Measurements from ENCODE around the gene MTMR4. TPM values are rescaled to one million over a fixed set of nuclear protein-coding genes. Genes with fewer than 3 reads are reported as not detected.
A peak's percentile ranks its signal among the peaks of the same experiment; 100 is the strongest.

MTMR4 gene
- total and polyA plus RNA-seq, 2 experiments from 2014 or later, result 11.1 to 42.2 TPM

DNA sequence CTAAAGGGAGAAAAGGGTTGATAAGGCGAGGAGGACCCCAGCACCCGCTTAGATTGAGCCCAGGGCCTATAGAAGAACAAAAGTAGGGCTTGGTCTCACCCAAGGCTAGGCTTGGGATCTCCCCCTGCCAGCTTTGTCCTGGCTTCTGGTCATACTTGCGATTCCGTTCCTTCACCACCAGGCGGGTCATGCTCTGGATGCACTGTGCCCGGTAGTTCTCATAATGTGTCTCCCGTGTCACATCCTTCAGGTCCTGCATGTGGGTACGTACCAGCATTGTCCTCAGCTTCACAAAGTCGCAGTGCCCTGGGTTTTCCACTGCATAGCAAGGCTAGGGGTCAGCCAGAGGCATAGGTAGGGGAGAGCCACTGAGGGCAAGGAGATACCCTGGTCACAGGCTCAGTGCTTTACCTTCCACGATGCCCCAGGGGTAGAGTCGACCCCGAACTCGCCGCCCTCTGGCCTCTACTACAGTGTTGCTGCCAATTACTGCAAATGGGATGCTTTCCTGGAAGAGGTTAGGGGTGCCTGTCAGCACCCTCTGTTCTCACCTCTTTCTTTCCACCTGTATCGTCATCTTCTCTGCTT, 6.5 kb upstream of the MTMR4 start:
- H3K4me1 ChIP-seq (ENCODE audit: insufficient read depth), result peaks cover 11% of the 10 kb centered on the region
- peaks cover 4% of the 10 kb centered on the region; the same call in 1 of the 2 replicates for H3K36me3 ChIP-seq (ENCODE audit: insufficient read depth)
- TF ChIP-seq ETS1 (IDR thresholded peaks at IDR 0.05), result no peak
- TF ChIP-seq, protein P1, sequence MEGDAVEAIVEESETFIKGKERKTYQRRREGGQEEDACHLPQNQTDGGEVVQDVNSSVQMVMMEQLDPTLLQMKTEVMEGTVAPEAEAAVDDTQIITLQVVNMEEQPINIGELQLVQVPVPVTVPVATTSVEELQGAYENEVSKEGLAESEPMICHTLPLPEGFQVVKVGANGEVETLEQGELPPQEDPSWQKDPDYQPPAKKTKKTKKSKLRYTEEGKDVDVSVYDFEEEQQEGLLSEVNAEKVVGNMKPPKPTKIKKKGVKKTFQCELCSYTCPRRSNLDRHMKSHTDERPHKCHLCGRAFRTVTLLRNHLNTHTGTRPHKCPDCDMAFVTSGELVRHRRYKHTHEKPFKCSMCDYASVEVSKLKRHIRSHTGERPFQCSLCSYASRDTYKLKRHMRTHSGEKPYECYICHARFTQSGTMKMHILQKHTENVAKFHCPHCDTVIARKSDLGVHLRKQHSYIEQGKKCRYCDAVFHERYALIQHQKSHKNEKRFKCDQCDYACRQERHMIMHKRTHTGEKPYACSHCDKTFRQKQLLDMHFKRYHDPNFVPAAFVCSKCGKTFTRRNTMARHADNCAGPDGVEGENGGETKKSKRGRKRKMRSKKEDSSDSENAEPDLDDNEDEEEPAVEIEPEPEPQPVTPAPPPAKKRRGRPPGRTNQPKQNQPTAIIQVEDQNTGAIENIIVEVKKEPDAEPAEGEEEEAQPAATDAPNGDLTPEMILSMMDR (conservative IDR thresholded peaks at IDR 0.05; ENCODE audit: low read depth in 2 of 2), result peak; percentile 58 to 72
- no peak overlapping the region for H3K4me3 Mint-ChIP-seq
- no peak overlapping the region for H3K4me2 ChIP-seq
- no peaks in the 10 kb centered on the region for H3K27me3 ChIP-seq (ENCODE audit: insufficient read depth)
- no peaks in the 10 kb centered on the region for H4K20me1 ChIP-seq (replicated peaks; ENCODE audit: insufficient read depth)
- peaks cover 25% of the 10 kb centered on the region for H3K4me1 Mint-ChIP-seq
- H3K9me2 ChIP-seq (ENCODE audit: insufficient read depth), result 0 out of 2 replicates have a peak, but pooled peaks cover 4% of the 10 kb centered on the region
- peaks cover 19% of the 10 kb centered on the region for H3K27me3 Mint-ChIP-seq (ENCODE audit: insufficient read depth, low read depth, poor library complexity)
- H3K4me3 ChIP-seq, result no peak overlapping the region
- H3K79me2 ChIP-seq (replicated peaks; ENCODE audit: insufficient read depth), result peaks cover 12% of the 10 kb centered on the region; the same call in 1 of the 2 replicates
- no peaks in the 10 kb centered on the region; the same call in 2 of the 3 replicates for H3K36me3 Mint-ChIP-seq (ENCODE audit: low read depth)
- H3K9me3 Mint-ChIP-seq, result no peaks in the 10 kb centered on the region
- peak; percentile 7 for ATAC-seq
- H3F3A ChIP-seq (replicated peaks; ENCODE audit: low read depth), result peaks cover 8% of the 10 kb centered on the region; the same call in 1 of the 2 replicates
- H3K27ac ChIP-seq (ENCODE audit: low read depth), result no peak overlapping the region
- no peak overlapping the region for H2AFZ ChIP-seq
- peak; percentile 83 for DNase-seq (ENCODE audit: low spot score)
- H3K27ac Mint-ChIP-seq, result no peak overlapping the region

DNA sequence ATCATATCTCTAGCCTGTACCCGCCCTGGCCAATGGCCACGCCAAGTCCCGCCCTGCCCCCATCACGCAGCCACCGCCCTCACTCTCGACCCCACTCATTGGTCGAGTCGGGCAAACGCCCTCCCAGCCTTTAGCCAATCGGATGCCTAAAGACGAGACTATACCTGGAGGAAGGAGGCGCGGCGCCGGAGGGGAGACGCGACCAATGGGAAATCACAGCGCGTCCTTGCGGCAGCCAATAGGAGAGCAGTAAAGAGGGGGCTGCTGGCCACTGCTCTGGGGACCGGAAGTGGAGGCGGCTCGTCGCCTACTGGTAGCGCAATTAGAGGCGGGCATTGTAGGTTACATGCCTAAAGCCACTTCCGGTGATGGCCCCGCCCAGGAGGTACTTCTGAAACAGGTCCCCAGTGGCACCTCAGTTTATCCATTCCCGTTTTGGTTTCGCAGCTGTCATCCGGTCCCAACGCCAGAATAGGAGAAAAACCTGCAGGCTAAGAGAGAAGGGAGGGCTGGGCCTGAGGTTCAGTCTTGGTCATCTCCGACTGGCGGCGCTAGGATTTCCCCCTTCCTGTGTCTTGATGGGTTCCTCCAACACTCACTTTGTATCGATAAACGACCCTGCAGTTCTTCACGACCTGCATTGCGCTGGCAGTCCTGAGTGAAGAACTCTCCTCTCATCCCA, 3.6 kb upstream of the MTMR4 start:
- no peaks in the 10 kb centered on the region; the same call in 2 of the 3 replicates for H3K9me3 Mint-ChIP-seq
- H3K4me3 Mint-ChIP-seq, result peak overlapping the region; percentile 93
- DNase-seq (ENCODE audit: low spot score) (peak; percentile 100), ATAC-seq (peak; percentile 78)
- H3K27ac ChIP-seq (ENCODE audit: low read depth), result peak overlapping the region; percentile 86
- peaks cover 24% of the 10 kb centered on the region for H3K4me1 ChIP-seq (ENCODE audit: insufficient read depth)
- H3K4me1 Mint-ChIP-seq, result peaks cover 27% of the 10 kb centered on the region
- peaks cover 15% of the 10 kb centered on the region for H3K27me3 Mint-ChIP-seq (ENCODE audit: insufficient read depth, low read depth, poor library complexity)
- H3K36me3 ChIP-seq (ENCODE audit: insufficient read depth), result peaks cover 4% of the 10 kb centered on the region; the same call in 1 of the 2 replicates
- peaks cover 1% of the 10 kb centered on the region; the same call in 1 of the 3 replicates for H3K36me3 Mint-ChIP-seq (ENCODE audit: low read depth)
- peaks cover 19% of the 10 kb centered on the region; the same call in 1 of the 2 replicates for H3K79me2 ChIP-seq (replicated peaks; ENCODE audit: insufficient read depth)
- H3F3A ChIP-seq (replicated peaks; ENCODE audit: low read depth), result peaks cover 8% of the 10 kb centered on the region; the same call in 1 of the 2 replicates
- peak overlapping the region; percentile 60 for H2AFZ ChIP-seq
- peak overlapping the region; percentile 81 for H3K4me2 ChIP-seq
- no peaks in the 10 kb centered on the region for H4K20me1 ChIP-seq (replicated peaks; ENCODE audit: insufficient read depth)
- peak overlapping the region; percentile 93 for H3K4me3 ChIP-seq
- H3K27ac Mint-ChIP-seq, result peak overlapping the region; percentile 97
- peak; percentile 64 for TF ChIP-seq ETS1 (IDR thresholded peaks at IDR 0.05)
- peak; percentile 88 for TF ChIP-seq CREB1 (CRISPR knock-in tag; IDR thresholded peaks at IDR 0.05; ENCODE audit: low read depth)
- TF ChIP-seq, protein P1 (conservative IDR thresholded peaks at IDR 0.05; ENCODE audit: low read depth in 2 of 2), result no peak
- TF ChIP-seq POLR2AphosphoS5 (IDR thresholded peaks at IDR 0.05; ENCODE audit: low read depth), result peak; percentile 50; the same call in 1 of the 2 replicates
- H3K9me2 ChIP-seq (ENCODE audit: insufficient read depth), result 0 out of 2 replicates have a peak, but pooled peaks cover 4% of the 10 kb centered on the region
- H3K27me3 ChIP-seq (ENCODE audit: insufficient read depth), result no peaks in the 10 kb centered on the region

Data from GM23338 (cell line).